Mesodermal cell (in vitro differentiated cells): ENCODE results near the gene CST7. TPM values are rescaled to one million over a fixed set of nuclear protein-coding genes. Genes with fewer than 3 reads are reported as not detected.

Source experiments
- H3K27ac ChIP-seq: 2 replicates; pipeline ENCODE4 v1.7.0; 2013; ENCODE audit warnings: mild to moderate bottlenecking, low read depth, low read length, moderate library complexity; ENCODE audit not compliant: severe bottlenecking
- H3K36me3 ChIP-seq: 2 replicates; pipeline ENCODE4 v1.7.1; 2013; ENCODE audit warnings: mild to moderate bottlenecking, low read length, moderate library complexity; ENCODE audit not compliant: control insufficient read depth, insufficient read depth
- H3K4me1 ChIP-seq: one replicate; pipeline ENCODE4 v1.7.1; 2013; ENCODE audit warnings: mild to moderate bottlenecking, low read length; ENCODE audit not compliant: insufficient read depth, control insufficient read depth, poor library complexity, severe bottlenecking
- H3K4me3 ChIP-seq: 2 replicates; pipeline ENCODE4 v1.7.0; 2013; ENCODE audit warnings: low read length, control low read depth, mild to moderate bottlenecking; ENCODE audit not compliant: insufficient read depth, poor library complexity, severe bottlenecking; ENCODE audit errors: extremely low read depth
- H3K9me3 ChIP-seq: 2 replicates; pipeline ENCODE4 v1.7.1; 2013; ENCODE audit warnings: mild to moderate bottlenecking, low read length, moderate library complexity; ENCODE audit not compliant: control insufficient read depth
- WGBS, 2 experiments: methylation state at CpG; one replicate each; pipeline ENCODE4 v1.1.5; 2013; ENCODE audit warnings: missing lambda C conversion rate in 2 of 2; ENCODE audit not compliant: insufficient coverage in 2 of 2; 5-methylcytosine and 5-hydroxymethylcytosine counted together
- polyA plus RNA-seq, 2 experiments: library from polyadenylated mRNA; stranded (reverse); fragments of 50-300 nt; gene quantifications; one replicate each; pipeline ENCODE4 v1.2.3, GENCODE V29; 2013

CST7 gene, protein sequence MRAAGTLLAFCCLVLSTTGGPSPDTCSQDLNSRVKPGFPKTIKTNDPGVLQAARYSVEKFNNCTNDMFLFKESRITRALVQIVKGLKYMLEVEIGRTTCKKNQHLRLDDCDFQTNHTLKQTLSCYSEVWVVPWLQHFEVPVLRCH
- not detected for polyA plus RNA-seq (2013, experiment 1 of 2)
- not detected for polyA plus RNA-seq (2013, experiment 2 of 2)

DNA sequence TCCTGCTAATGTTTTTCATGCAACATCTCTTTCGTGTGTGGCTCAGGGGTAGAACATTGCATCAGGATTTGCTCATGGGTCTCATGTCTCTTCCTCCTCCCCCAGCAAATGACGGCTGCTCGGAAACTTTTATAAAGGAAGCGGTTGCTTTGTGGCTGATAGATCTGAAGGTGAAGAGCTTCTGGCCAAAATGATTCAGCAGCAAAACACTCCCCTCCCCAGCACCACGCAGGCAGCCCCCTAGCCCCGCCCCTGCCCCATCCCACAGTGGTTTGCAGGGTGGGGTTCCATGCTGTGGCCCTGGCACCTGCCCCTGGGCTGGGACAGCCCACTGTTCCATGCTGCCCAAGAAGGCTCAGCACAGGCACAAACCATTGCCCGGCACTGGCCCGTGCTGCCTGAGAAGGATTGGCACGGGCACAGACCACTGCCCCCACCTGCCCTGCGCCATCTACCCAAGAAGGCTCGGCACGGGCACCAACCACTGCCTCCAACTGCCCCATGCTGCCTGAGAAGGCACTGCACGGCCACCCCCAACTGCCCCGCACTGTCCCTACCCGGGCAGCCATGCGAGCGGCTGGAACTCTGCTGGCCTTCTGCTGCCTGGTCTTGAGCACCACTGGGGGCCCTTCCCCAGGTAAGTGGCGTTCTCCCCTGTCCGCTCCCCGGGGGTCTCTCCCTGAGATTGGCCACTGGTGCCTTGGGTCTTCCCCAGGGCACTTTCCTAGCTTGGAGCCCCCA is at the start of gene CST7:
Gene CST7, plus strand, starts transcription at position 331 of the 741 bp plus-strand sequence. Its CDS starts 237 bp downstream, at position 568.
- H3K27ac ChIP-seq: no peak within 1 kb of the TSS
- 86% methylated on average over 12 to 16 of the region's 20 CpGs for WGBS, 2 experiments
- H3K9me3 ChIP-seq: no peaks in the 10 kb centered on the region
- H3K36me3 ChIP-seq: no peaks in the 10 kb centered on the region
- no peak within 1 kb of the TSS for H3K4me3 ChIP-seq
- peaks cover 13% of the 10 kb centered on the region for H3K4me1 ChIP-seq

DNA sequence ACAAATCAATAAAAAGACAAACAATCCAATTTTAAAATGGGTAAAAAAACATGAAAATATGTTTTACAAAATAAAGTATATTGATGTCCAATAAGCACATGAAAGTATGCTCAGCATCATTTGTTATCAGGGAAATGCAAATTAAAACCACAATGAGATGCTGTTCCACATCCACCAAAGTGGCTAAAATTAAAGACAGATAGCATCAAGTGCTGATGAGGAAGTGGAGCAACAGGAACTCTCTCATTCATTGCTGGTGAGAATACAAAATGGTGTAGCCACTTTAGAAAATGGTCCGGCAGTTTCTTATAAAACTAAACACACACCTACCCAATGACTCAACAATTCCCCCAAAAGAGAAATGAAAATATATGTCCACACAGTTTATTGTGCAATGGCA is 42.3 kb upstream of the CST7 start:
- WGBS, 2 experiments: no CpG with 5 or more reads among the region's 1 CpG
- H3K36me3 ChIP-seq: no peaks in the 10 kb centered on the region
- H3K4me3 ChIP-seq: no peak overlapping the region
- H3K4me1 ChIP-seq: no peaks in the 10 kb centered on the region
- H3K9me3 ChIP-seq: peaks cover 6% of the 10 kb centered on the region
- no peak overlapping the region for H3K27ac ChIP-seq

DNA sequence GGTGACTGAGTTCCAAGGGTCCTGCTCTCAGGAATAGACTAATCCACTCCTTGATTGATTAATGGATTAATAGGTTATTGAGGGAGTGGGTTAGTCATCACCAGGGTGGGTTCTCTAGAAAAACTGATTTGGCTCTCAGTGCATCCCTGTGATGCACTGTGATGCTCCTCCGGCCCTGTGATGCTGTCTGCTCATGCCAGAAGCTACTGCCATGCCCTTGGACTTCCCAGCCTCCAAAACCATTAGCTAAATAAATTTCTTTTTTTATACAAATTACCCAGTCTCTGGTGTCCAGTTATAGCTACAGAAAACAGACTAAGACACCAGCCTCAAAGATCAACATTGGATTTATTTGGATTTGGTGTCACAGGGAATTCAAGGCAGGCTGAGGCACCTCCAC is 40.4 kb upstream of the CST7 start:
- Histone ChIP-seq H3K27ac (no peak overlapping the region), H3K4me1 (no peaks in the 10 kb centered on the region), H3K9me3 (peaks cover 6% of the 10 kb centered on the region), H3K36me3 (no peaks in the 10 kb centered on the region), H3K4me3 (no peak overlapping the region)
- 92 to 100% methylated on average over 1 of the region's 1 CpG for WGBS, 2 experiments

DNA sequence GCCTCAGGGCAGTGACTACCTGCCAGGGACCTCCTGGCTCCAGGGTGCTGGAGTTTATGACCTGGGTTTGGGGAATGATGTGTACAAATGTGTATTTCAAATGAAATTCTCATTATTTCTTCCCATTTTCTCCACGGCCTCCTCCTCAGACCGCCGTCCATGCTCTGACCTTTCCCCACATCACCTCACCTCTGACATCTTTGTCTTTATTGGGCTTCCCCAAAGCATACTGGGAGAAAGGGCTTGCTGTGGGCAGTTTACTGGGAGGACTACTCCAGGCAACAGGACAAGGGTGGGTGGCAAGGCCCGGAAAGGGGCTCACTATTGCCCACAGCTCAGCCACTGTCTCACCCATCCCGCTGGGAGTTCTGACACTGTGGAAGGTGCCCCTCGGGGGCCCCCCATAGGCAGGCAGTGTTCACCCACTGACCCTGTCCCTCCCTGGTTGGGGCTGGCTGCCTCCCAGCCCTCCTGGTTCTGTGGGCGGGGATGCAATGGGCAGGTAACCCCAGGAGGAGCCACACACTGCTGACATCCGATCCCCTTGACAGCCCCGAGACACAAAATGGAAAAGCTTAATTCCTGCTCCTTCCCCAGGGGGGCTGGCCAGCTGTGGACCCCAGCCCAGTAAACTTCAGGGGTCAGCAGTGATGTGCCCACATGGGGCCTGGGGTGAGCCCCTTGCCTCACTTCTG is 39.8 kb upstream of the CST7 start:
- no peak overlapping the region for H3K4me3 ChIP-seq
- peaks cover 6% of the 10 kb centered on the region for H3K9me3 ChIP-seq
- no peaks in the 10 kb centered on the region for H3K4me1 ChIP-seq
- no peak overlapping the region for H3K27ac ChIP-seq
- WGBS, 2 experiments: 75 to 87% methylated on average over 6 to 8 of the region's 9 CpGs
- no peaks in the 10 kb centered on the region for H3K36me3 ChIP-seq

DNA sequence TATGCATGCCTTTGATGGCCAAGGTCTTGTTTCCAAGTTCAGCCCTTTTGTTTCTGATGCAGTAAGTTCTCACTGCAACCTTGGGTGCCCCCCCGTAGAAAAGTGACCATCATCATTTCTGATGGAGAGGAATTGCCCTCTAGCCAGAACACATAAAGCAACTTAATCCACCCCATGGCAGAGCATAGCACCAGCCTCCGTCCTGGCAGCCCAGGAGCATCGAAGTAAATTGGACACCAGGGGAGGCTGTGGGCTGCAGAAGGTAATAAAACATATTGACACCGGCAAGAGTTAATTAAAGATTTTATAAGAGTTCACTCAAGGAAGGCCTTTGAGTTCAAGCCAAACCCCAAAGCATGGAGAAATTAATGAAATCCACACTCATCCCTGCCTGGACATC is 39.2 kb upstream of the CST7 start:
- Histone ChIP-seq H3K4me3 (no peak overlapping the region), H3K4me1 (no peaks in the 10 kb centered on the region), H3K27ac (no peak overlapping the region), H3K36me3 (no peaks in the 10 kb centered on the region), H3K9me3 (peaks cover 6% of the 10 kb centered on the region)
- 80% methylated on average over 1 of the region's 4 CpGs; no CpG with 5 or more reads in 1 of the 2 experiments for WGBS, 2 experiments

DNA sequence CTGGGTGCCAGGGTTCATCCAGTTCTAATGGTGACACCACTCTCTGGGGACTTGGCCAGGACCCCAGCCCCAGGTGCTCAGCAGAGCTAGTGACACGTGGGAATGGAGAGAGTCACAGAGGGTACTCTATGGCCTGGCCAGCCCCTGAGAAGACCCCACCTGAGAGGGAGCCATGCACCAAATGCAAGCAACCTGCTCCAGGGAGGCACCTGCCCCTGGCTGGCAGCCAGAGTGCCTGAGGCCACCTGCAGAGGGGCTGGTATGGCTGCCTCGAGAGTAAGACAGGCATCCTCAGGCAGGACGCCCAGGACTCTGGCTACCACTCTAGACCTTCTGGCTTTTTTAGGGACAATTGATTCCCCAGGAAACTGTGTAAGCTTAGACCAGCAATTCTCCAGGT is 38.6 kb upstream of the CST7 start:
- Histone ChIP-seq H3K27ac (no peak overlapping the region), H3K9me3 (peaks cover 6% of the 10 kb centered on the region), H3K4me1 (no peaks in the 10 kb centered on the region), H3K4me3 (no peak overlapping the region), H3K36me3 (no peaks in the 10 kb centered on the region)
- 50 to 63% methylated on average over 2 to 3 of the region's 3 CpGs for WGBS, 2 experiments

DNA sequence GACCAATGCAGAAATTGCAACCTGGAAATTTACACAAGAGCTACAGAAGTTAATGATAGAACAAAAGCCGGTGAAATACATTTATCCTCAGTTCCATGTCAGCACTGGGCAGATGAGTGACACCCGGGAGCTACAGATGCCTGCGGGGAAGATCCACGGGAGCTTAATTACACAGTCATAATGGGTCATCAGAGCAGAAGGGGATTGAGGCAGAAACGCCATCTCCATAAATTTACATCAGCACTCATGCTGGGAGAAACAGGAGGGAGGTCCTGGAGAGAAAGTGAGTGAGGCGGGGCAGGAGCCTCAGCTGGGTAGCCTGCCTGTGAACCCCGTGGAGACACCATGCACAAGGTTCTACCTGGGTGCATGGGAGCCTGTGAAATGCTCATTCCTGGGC is 37.6 kb upstream of the CST7 start:
- Histone ChIP-seq H3K4me1 (no peaks in the 10 kb centered on the region), H3K9me3 (peaks cover 6% of the 10 kb centered on the region), H3K36me3 (no peaks in the 10 kb centered on the region), H3K4me3 (no peak overlapping the region), H3K27ac (no peak overlapping the region)
- WGBS, 2 experiments: 48 to 54% methylated on average over 2 to 4 of the region's 7 CpGs

DNA sequence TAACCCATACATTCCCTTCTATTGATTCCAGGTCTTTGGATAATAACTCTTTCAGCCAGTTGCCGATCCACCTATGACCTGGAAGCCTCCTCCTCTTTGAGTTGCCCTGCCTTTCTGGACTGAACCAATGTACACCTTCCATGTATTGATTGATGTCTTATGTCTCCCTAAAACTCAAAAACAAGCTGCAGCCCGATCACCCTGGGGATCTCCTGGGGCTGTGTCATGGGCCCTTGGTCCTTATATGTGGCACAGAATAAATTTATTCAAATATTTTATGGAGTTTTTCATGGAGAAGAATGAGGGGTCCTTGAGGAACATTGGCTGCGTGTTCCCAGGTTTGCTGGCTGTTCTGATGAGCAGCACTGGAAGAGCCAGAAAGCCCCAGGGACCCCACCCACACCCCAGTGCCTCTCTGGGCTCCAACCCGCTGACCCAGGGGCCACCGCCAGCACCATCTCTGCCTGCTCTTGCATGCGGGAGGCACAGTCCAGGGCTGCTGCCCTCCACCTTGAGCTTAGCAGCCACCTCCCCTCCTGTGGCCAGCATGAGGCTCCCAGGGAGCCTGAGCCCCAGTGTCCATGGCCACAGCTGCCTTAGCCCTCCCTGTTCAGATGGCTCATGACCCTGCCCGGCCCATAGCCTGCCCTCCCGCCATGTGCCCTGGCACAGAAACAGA is 36.5 kb upstream of the CST7 start:
- Histone ChIP-seq H3K36me3 (no peaks in the 10 kb centered on the region), H3K27ac (no peak overlapping the region), H3K4me1 (no peaks in the 10 kb centered on the region), H3K9me3 (no peaks in the 10 kb centered on the region), H3K4me3 (no peak overlapping the region)
- WGBS, 2 experiments: 89 to 91% methylated on average over 3 to 4 of the region's 8 CpGs

DNA sequence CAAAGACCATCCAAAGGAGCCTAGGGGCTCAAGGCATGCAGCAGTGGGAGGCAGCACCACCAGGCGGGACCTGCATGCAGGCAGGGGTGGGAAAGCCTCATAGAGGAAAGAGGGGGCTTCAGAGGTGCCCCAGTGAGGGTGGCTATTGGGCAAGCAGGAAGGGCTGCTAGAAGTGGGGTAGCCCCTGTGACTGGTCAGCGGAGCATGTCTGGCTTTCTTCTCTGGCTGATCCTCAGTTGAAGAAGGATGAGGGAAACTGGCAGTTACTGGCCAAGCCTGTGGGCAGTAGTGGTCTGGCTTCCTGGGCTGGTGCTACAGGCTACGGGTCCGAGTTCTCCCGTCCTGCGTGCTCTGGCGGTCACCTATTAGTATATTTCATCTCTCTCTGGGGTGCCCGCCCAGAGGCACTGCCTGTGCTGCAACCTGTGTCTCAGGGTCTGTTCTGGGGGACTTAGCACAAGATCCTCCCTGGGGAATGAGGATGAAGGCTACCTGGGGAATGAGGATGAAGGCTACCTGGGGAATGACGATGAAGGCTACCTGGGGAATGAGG is 35.9 kb upstream of the CST7 start:
- Histone ChIP-seq H3K4me3 (no peak overlapping the region), H3K4me1 (no peaks in the 10 kb centered on the region), H3K36me3 (no peaks in the 10 kb centered on the region), H3K27ac (no peak overlapping the region), H3K9me3 (no peaks in the 10 kb centered on the region)
- WGBS, 2 experiments: 87 to 97% methylated on average over 6 to 8 of the region's 9 CpGs

DNA sequence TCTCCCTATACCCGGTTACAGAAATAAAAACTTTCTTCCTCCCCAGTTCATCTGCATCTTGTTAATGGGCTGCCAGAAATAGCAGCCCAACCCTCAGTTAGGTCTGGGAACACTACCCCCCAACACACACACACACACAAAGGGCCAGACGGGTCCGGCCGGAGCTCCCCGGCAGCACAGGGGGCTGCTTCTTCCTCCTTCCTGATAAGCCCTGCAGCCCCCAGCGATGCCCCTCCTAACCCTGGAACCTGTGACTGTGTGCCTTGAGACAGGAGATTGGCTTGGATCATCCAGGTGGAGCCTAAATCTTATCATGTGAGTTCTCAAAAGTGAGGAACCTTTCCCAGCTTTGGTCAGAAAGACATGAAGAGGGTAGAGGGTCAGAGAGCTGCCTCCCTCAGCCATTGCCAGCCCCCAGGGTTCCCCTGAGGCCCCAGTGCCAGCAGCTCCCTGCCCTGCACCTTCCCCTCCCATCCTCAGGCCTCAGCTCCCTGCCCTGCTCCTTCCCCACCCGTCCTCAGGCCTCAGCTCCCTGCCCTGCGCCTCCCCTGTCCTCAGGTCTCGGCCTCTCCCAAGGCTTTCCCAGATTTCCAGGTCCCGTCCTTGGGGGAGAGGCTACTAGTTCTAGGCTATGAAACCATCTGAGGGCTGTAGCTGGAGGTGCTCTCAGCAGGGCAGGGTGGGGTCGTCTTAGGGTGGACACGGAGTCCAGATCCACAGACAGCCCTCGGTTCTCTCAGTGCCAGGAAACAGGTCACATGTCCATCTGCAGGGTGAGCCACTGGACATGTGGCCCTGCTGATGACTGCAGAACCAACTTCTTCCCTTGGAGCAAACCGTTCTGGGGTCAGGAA is 34.5 kb upstream of the CST7 start:
- Histone ChIP-seq H3K27ac (no peak overlapping the region), H3K4me3 (no peak overlapping the region)
- WGBS, 2 experiments: 83 to 87% methylated on average over 7 to 11 of the region's 14 CpGs

More for the DNA sequence above, 34.5 kb upstream of the CST7 start:
- Histone ChIP-seq H3K36me3 (no peaks in the 10 kb centered on the region), H3K9me3 (no peaks in the 10 kb centered on the region), H3K4me1 (no peaks in the 10 kb centered on the region)
